ENCODE measurements around the gene ZNF367.

DNA sequence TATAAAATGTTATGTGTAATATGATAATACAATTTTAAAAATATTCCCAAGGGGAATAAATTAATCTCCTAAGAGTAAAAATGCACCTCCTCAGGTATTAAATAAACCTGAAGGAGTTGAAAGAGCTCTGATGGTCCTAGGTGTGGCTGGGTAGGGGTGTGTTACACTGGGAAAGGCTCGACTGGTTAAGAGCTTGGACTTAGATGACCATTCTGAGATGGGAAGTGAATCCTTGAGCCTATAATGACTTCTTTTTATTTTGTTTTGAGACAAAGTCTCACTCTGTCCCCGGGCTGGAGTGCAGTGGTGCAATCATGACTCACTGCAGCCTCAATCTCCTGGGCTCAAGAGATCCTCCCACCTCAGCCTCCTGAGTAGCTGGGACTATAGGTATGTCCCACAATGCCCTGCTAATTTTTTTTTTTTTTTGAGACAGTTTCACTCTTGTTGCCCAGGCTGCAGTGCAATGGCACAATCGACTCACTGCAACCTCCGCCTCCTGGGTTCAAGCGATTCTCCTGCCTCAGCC is 22.6 kb upstream of the ZNF367 start:
- TF ChIP-seq, protein P1, sequence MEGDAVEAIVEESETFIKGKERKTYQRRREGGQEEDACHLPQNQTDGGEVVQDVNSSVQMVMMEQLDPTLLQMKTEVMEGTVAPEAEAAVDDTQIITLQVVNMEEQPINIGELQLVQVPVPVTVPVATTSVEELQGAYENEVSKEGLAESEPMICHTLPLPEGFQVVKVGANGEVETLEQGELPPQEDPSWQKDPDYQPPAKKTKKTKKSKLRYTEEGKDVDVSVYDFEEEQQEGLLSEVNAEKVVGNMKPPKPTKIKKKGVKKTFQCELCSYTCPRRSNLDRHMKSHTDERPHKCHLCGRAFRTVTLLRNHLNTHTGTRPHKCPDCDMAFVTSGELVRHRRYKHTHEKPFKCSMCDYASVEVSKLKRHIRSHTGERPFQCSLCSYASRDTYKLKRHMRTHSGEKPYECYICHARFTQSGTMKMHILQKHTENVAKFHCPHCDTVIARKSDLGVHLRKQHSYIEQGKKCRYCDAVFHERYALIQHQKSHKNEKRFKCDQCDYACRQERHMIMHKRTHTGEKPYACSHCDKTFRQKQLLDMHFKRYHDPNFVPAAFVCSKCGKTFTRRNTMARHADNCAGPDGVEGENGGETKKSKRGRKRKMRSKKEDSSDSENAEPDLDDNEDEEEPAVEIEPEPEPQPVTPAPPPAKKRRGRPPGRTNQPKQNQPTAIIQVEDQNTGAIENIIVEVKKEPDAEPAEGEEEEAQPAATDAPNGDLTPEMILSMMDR (conservative IDR thresholded peaks at IDR 0.05; ENCODE audit: low read length), result no peak
- no peak for TF ChIP-seq EZH2phosphoT487 (IDR thresholded peaks at IDR 0.05; ENCODE audit: borderline replicate concordance)
